ENCODE data around the gene PRKCE. TPM values are rescaled to one million over a fixed set of nuclear protein-coding genes. Genes with fewer than 3 reads are reported as not detected.

Gene PRKCE
- total RNA-seq, 2 donors from 2014 or later = 10.4 to 13.8 TPM

GRCh38 chr2:45765728-45766254 lies 114.3 kb downstream of the PRKCE start:
- no peak overlapping the region for H3K27ac Mint-ChIP-seq
- ATAC-seq (no peak), DNase-seq (ENCODE audit: low spot score in 2 of 2) (no peak)
- H3K36me3 Mint-ChIP-seq = no peaks in the 10 kb centered on the region
- H3K9me3 Mint-ChIP-seq = no peaks in the 10 kb centered on the region

GRCh38 chr2:45768208-45768607 lies 116.7 kb downstream of the PRKCE start:
- ATAC-seq (no peak), DNase-seq (ENCODE audit: low spot score in 2 of 2) (no peak)
- Mint-ChIP-seq H3K9me3 (no peaks in the 10 kb centered on the region), H3K36me3 (no peaks in the 10 kb centered on the region), H3K27ac (no peak overlapping the region)

GRCh38 chr2:45769056-45769455 lies 117.6 kb downstream of the PRKCE start:
- H3K9me3 Mint-ChIP-seq = no peaks in the 10 kb centered on the region
- ATAC-seq = no peak

GRCh38 chr2:45769854-45770576 lies 118.5 kb downstream of the PRKCE start:
- Mint-ChIP-seq H3K9me3 (no peaks in the 10 kb centered on the region), H3K36me3 (no peaks in the 10 kb centered on the region), H3K27ac (peak overlapping the region in 1 of 2 donors; percentile 50)
- DNase-seq (ENCODE audit: low spot score in 2 of 2) (no peak), ATAC-seq (no peak)

More at GRCh38 chr2:45769056-45769455, 117.6 kb downstream of the PRKCE start:
- no peak for DNase-seq (ENCODE audit: low spot score in 2 of 2)
- Mint-ChIP-seq H3K27ac (no peak overlapping the region), H3K36me3 (no peaks in the 10 kb centered on the region)

- peak overlapping the region in 1 of 2 donors; percentile 17 for H3K27ac Mint-ChIP-seq
- no peaks in the 10 kb centered on the region for H3K9me3 Mint-ChIP-seq
- no peaks in the 10 kb centered on the region for H3K36me3 Mint-ChIP-seq
- DNase-seq (ENCODE audit: low spot score in 2 of 2) = no peak
- ATAC-seq = no peak
Observed at GRCh38 chr2:45770811-45771210, 119.3 kb downstream of the PRKCE start.

- DNase-seq (ENCODE audit: low spot score in 2 of 2) (no peak), ATAC-seq (no peak)
- no peaks in the 10 kb centered on the region for H3K36me3 Mint-ChIP-seq
- peak overlapping the region in 1 of 2 donors; percentile 17 for H3K27ac Mint-ChIP-seq
- no peaks in the 10 kb centered on the region for H3K9me3 Mint-ChIP-seq
Observed at GRCh38 chr2:45771261-45771660, 119.8 kb downstream of the PRKCE start.

GRCh38 chr2:45772038-45772437 lies 120.6 kb downstream of the PRKCE start:
- Mint-ChIP-seq H3K36me3 (no peaks in the 10 kb centered on the region), H3K27ac (no peak overlapping the region), H3K9me3 (no peaks in the 10 kb centered on the region)
- no peak for DNase-seq (ENCODE audit: low spot score in 2 of 2)
- ATAC-seq = no peak

- no peak for DNase-seq (ENCODE audit: low spot score in 2 of 2)
- H3K9me3 Mint-ChIP-seq = no peaks in the 10 kb centered on the region
- H3K36me3 Mint-ChIP-seq = no peaks in the 10 kb centered on the region
- H3K27ac Mint-ChIP-seq = peak overlapping the region in 1 of 2 donors; percentile 23
- ATAC-seq = no peak
Observed at GRCh38 chr2:45773909-45774308, 122.4 kb downstream of the PRKCE start.

- H3K27ac Mint-ChIP-seq = peak overlapping the region in 1 of 2 donors; percentile 23
- DNase-seq (ENCODE audit: low spot score in 2 of 2) (no peak), ATAC-seq (no peak)
- H3K9me3 Mint-ChIP-seq = no peaks in the 10 kb centered on the region
- H3K36me3 Mint-ChIP-seq = no peaks in the 10 kb centered on the region
Observed at GRCh38 chr2:45774688-45775244, 123.3 kb downstream of the PRKCE start.

GRCh38 chr2:45776160-45776955 lies 124.9 kb downstream of the PRKCE start:
- H3K36me3 Mint-ChIP-seq = no peaks in the 10 kb centered on the region
- peak overlapping the region in 1 of 2 donors; percentile 15 for H3K27ac Mint-ChIP-seq
- ATAC-seq (no peak), DNase-seq (ENCODE audit: low spot score in 2 of 2) (no peak)
- no peaks in the 10 kb centered on the region for H3K9me3 Mint-ChIP-seq

GRCh38 chr2:45777996-45778719 lies 126.7 kb downstream of the PRKCE start:
- DNase-seq (ENCODE audit: low spot score in 2 of 2) (no peak), ATAC-seq (peak; percentile 20 to 40)
- H3K9me3 Mint-ChIP-seq = no peaks in the 10 kb centered on the region
- H3K27ac Mint-ChIP-seq = peak overlapping the region in 1 of 2 donors; percentile 11
- no peaks in the 10 kb centered on the region for H3K36me3 Mint-ChIP-seq

GRCh38 chr2:45778720-45779171 lies 127.3 kb downstream of the PRKCE start:
- peak; percentile 75 to 77 for ATAC-seq

GRCh38 chr2:45780541-45781463 lies 129.3 kb downstream of the PRKCE start:
- no peak overlapping the region for H3K27ac Mint-ChIP-seq
- ATAC-seq = no peak
- H3K36me3 Mint-ChIP-seq = no peaks in the 10 kb centered on the region
- no peak for DNase-seq (ENCODE audit: low spot score in 2 of 2)
- no peaks in the 10 kb centered on the region for H3K9me3 Mint-ChIP-seq

More at GRCh38 chr2:45778720-45779171, 127.3 kb downstream of the PRKCE start:
- Mint-ChIP-seq H3K27ac (peak overlapping the region in 1 of 2 donors; percentile 11), H3K36me3 (no peaks in the 10 kb centered on the region), H3K9me3 (no peaks in the 10 kb centered on the region)
- DNase-seq (ENCODE audit: low spot score in 2 of 2) = peak in 1 of 2 donors; percentile 74

GRCh38 chr2:45781464-45781811 lies 130.0 kb downstream of the PRKCE start:
- H3K9me3 Mint-ChIP-seq = no peaks in the 10 kb centered on the region
- DNase-seq (ENCODE audit: low spot score in 2 of 2) = no peak
- H3K36me3 Mint-ChIP-seq = no peaks in the 10 kb centered on the region
- H3K27ac Mint-ChIP-seq = no peak overlapping the region
- ATAC-seq = no peak

- no peaks in the 10 kb centered on the region for H3K9me3 Mint-ChIP-seq
- H3K27ac Mint-ChIP-seq = no peak overlapping the region
- no peak for ATAC-seq
Observed at GRCh38 chr2:45782436-45782835, 131.0 kb downstream of the PRKCE start.

GRCh38 chr2:45782986-45783385 lies 131.5 kb downstream of the PRKCE start:
- ATAC-seq = no peak
- Mint-ChIP-seq H3K36me3 (no peaks in the 10 kb centered on the region), H3K9me3 (no peaks in the 10 kb centered on the region), H3K27ac (no peak overlapping the region)
- no peak for DNase-seq (ENCODE audit: low spot score in 2 of 2)

More at GRCh38 chr2:45782436-45782835, 131.0 kb downstream of the PRKCE start:
- no peak for DNase-seq (ENCODE audit: low spot score in 2 of 2)
- H3K36me3 Mint-ChIP-seq = no peaks in the 10 kb centered on the region
